WTC11 (cell line): Measurements from ENCODE around the gene SELENOI. TPM values are rescaled to one million over a fixed set of nuclear protein-coding genes. Genes with fewer than 3 reads are reported as not detected.
"Not testable (repeated sequence)": the region's sequence is repeated elsewhere in the genome, so short reads cannot be mapped to it uniquely, and the experiment has no call there.

ENCODE experiments used
- ATAC-seq: fragments of 200-7000 bp; cut with Tn5 transposase; 2 replicates; pipeline ENCODE4 v1.10.0; 2021; ENCODE audit warnings: mild to moderate bottlenecking, moderate library complexity
- CTCF ChIA-PET: fragments of 300-600 bp; sonication (Branson Sonifier 250); formaldehyde crosslinking; loops from one replicate; lab custom pipeline; 2021; ENCODE audit warnings: antibody characterized with exemption; lab: Charles Lee
- POLR2A ChIA-PET: fragments of 350-600 bp; sonication (Branson Sonifier 250); formaldehyde crosslinking; loops from one replicate; lab custom pipeline; 2021; ENCODE audit warnings: antibody characterized with exemption; lab: Charles Lee
- DNase-seq: peaks from one replicate; pipeline ENCODE4 v3.0.0; 2021; ENCODE audit warnings: low spot score
- H3K27ac Mint-ChIP-seq: 2 replicates; pipeline ENCODE4 v1.8.0; 2021; ENCODE audit warnings: mixed read lengths
- H3K27me3 Mint-ChIP-seq: 2 replicates; pipeline ENCODE4 v1.8.0; 2021; ENCODE audit warnings: low read depth, mild to moderate bottlenecking, moderate library complexity, mixed read lengths
- H3K36me3 Mint-ChIP-seq: 2 replicates; pipeline ENCODE4 v1.8.0; 2021; ENCODE audit warnings: mixed read lengths
- H3K4me1 Mint-ChIP-seq: 2 replicates; pipeline ENCODE4 v1.8.0; 2022; ENCODE audit warnings: mixed read lengths
- H3K4me3 Mint-ChIP-seq: 2 replicates; pipeline ENCODE4 v1.8.0; 2021; ENCODE audit warnings: mild to moderate bottlenecking, moderate library complexity, mixed read lengths
- H3K9me3 Mint-ChIP-seq: 2 replicates; pipeline ENCODE4 v1.8.0; 2021; ENCODE audit warnings: mixed read lengths
- ATF1 ChIP-seq: sonication (generic); formaldehyde crosslinking; IDR thresholded peaks from 2 replicates; pipeline ENCODE4 v1.8.1; 2023; ENCODE audit warnings: mild to moderate bottlenecking, moderate library complexity, missing genetic modification reagents
- ELF4 ChIP-seq: sonication (generic); formaldehyde crosslinking; IDR thresholded peaks from 2 replicates; pipeline ENCODE4 v1.8.1; 2022; ENCODE audit warnings: low read depth, mild to moderate bottlenecking, moderate library complexity, missing genetic modification reagents
- ETV6 ChIP-seq: sonication (generic); formaldehyde crosslinking; IDR thresholded peaks from 2 replicates; pipeline ENCODE4 v1.8.1; 2022; ENCODE audit warnings: mild to moderate bottlenecking, missing genetic modification reagents
- GRHL2 ChIP-seq: fragments of 250-450 bp; sonication (Bioruptor Pico); IDR thresholded peaks from 2 replicates; pipeline ENCODE4 v1.8.0; 2022; ENCODE audit warnings: mild to moderate bottlenecking, moderate library complexity; ENCODE audit not compliant: insufficient replicate concordance, severe bottlenecking
- HMGA2 ChIP-seq: fragments of 250-450 bp; sonication (Bioruptor Pico); IDR thresholded peaks from 2 replicates; pipeline ENCODE4 v1.4.0; 2021; ENCODE audit warnings: mild to moderate bottlenecking, moderate library complexity
- NFATC4 ChIP-seq: fragments of 250-450 bp; sonication (Bioruptor Pico); IDR thresholded peaks from 2 replicates; pipeline ENCODE4 v1.9.0; 2021; ENCODE audit warnings: mild to moderate bottlenecking
- NR1H2 ChIP-seq: sonication (generic); formaldehyde crosslinking; IDR thresholded peaks from 2 replicates; pipeline ENCODE4 v1.9.0; 2021; ENCODE audit warnings: mild to moderate bottlenecking, moderate library complexity, missing genetic modification reagents
- OVOL2 ChIP-seq: fragments of 250-450 bp; sonication (Bioruptor Pico); IDR thresholded peaks from 2 replicates; pipeline ENCODE4 v1.9.0; 2021; ENCODE audit warnings: mild to moderate bottlenecking, borderline replicate concordance
- SMAD4 ChIP-seq: sonication (generic); formaldehyde crosslinking; IDR thresholded peaks from 2 replicates; pipeline ENCODE4 v1.8.0; 2022; ENCODE audit warnings: mild to moderate bottlenecking, missing genetic modification reagents
- ZNF671 ChIP-seq: fragments of 250-450 bp; sonication (Bioruptor Pico); IDR thresholded peaks from 2 replicates; pipeline ENCODE4 v1.8.0; 2021; ENCODE audit warnings: mild to moderate bottlenecking
- total RNA-seq: library from RNA; stranded (reverse); gene quantifications from 3 replicates; pipeline ENCODE4 v1.2.3, GENCODE V29; 2021
- TF ChIP-seq, protein P1 (sequence below): sonication (generic); formaldehyde crosslinking; IDR thresholded peaks from 2 replicates; pipeline ENCODE4 v1.8.1; 2023; ENCODE audit warnings: mild to moderate bottlenecking, missing genetic modification reagents, moderate library complexity
- TF ChIP-seq, protein P2 (sequence below): sonication (generic); formaldehyde crosslinking; IDR thresholded peaks from 2 replicates; pipeline ENCODE4 v1.8.1; 2023; ENCODE audit warnings: mild to moderate bottlenecking, missing genetic modification reagents, borderline replicate concordance
- TF ChIP-seq, protein P3 (sequence below): sonication (generic); formaldehyde crosslinking; IDR thresholded peaks from 2 replicates; pipeline ENCODE4 v1.8.0; 2022; ENCODE audit warnings: mild to moderate bottlenecking, missing genetic modification reagents
- TF ChIP-seq, protein P4 (sequence below): sonication (generic); formaldehyde crosslinking; conservative IDR thresholded peaks from 2 replicates; pipeline ENCODE4 v1.8.1; 2022; ENCODE audit warnings: mild to moderate bottlenecking, missing genetic modification reagents
- TF ChIP-seq, protein P5 (sequence below): fragments of 250-450 bp; sonication (Bioruptor Pico); IDR thresholded peaks from 2 replicates; pipeline ENCODE4 v2.1.2; 2022; ENCODE audit warnings: mild to moderate bottlenecking, moderate library complexity
- TF ChIP-seq, protein P6 (sequence below): sonication (generic); formaldehyde crosslinking; IDR thresholded peaks from 2 replicates; pipeline ENCODE4 v1.8.0; 2023; ENCODE audit warnings: mild to moderate bottlenecking, missing genetic modification reagents
- TF ChIP-seq, protein P7 (sequence below): fragments of 250-450 bp; sonication (Bioruptor Pico); IDR thresholded peaks from 2 replicates; pipeline ENCODE4 v1.8.0; 2021; ENCODE audit warnings: mild to moderate bottlenecking
- TF ChIP-seq, protein P8 (sequence below): fragments of 250-450 bp; sonication (Bioruptor Pico); IDR thresholded peaks from 2 replicates; pipeline ENCODE4 v1.9.0; 2021; ENCODE audit warnings: mild to moderate bottlenecking

The SELENOI gene
- total RNA-seq, 1 experiment from 2014 or later = 53.1 TPM

DNA sequence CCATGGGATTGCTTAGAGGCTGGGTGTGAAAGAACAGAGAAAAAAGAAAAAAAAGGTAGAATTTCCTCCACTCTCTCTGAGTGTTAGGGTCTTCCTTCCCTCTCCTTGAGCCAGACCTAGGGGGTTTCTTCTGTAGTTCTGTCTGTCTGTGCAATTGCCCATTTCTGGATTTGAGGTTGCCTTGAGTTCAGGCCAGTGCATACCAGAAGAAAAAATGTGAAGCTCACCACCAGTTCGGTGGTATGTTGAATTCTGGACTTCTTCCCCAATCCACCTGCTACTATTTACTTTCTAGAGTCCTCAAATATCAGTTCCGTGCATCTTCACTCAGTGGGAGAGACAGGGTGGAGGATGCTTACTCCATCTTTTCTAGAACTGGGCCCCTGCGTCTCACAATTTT is 15.3 kb upstream of the SELENOI start:
- peaks cover 11% of the 10 kb centered on the region for H3K4me1 Mint-ChIP-seq
- H3K27ac Mint-ChIP-seq = no peak overlapping the region
- POLR2A ChIA-PET = no interaction called here
- no peak for DNase-seq
- H3K27me3 Mint-ChIP-seq = no peaks in the 10 kb centered on the region
- no peak overlapping the region for H3K4me3 Mint-ChIP-seq
- ATAC-seq = no peak
- TF ChIP-seq GRHL2 (CRISPR knock-in tag) (no peak), ATF1 (CRISPR knock-in tag) (no peak)
- TF ChIP-seq, protein P1, sequence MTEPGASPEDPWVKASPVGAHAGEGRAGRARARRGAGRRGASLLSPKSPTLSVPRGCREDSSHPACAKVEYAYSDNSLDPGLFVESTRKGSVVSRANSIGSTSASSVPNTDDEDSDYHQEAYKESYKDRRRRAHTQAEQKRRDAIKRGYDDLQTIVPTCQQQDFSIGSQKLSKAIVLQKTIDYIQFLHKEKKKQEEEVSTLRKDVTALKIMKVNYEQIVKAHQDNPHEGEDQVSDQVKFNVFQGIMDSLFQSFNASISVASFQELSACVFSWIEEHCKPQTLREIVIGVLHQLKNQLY (CRISPR knock-in tag) = no peak
- TF ChIP-seq, protein P2, sequence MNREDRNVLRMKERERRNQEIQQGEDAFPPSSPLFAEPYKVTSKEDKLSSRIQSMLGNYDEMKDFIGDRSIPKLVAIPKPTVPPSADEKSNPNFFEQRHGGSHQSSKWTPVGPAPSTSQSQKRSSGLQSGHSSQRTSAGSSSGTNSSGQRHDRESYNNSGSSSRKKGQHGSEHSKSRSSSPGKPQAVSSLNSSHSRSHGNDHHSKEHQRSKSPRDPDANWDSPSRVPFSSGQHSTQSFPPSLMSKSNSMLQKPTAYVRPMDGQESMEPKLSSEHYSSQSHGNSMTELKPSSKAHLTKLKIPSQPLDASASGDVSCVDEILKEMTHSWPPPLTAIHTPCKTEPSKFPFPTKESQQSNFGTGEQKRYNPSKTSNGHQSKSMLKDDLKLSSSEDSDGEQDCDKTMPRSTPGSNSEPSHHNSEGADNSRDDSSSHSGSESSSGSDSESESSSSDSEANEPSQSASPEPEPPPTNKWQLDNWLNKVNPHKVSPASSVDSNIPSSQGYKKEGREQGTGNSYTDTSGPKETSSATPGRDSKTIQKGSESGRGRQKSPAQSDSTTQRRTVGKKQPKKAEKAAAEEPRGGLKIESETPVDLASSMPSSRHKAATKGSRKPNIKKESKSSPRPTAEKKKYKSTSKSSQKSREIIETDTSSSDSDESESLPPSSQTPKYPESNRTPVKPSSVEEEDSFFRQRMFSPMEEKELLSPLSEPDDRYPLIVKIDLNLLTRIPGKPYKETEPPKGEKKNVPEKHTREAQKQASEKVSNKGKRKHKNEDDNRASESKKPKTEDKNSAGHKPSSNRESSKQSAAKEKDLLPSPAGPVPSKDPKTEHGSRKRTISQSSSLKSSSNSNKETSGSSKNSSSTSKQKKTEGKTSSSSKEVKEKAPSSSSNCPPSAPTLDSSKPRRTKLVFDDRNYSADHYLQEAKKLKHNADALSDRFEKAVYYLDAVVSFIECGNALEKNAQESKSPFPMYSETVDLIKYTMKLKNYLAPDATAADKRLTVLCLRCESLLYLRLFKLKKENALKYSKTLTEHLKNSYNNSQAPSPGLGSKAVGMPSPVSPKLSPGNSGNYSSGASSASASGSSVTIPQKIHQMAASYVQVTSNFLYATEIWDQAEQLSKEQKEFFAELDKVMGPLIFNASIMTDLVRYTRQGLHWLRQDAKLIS (CRISPR knock-in tag) = no peak
- TF ChIP-seq, protein P3, sequence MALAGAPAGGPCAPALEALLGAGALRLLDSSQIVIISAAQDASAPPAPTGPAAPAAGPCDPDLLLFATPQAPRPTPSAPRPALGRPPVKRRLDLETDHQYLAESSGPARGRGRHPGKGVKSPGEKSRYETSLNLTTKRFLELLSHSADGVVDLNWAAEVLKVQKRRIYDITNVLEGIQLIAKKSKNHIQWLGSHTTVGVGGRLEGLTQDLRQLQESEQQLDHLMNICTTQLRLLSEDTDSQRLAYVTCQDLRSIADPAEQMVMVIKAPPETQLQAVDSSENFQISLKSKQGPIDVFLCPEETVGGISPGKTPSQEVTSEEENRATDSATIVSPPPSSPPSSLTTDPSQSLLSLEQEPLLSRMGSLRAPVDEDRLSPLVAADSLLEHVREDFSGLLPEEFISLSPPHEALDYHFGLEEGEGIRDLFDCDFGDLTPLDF (CRISPR knock-in tag) = no peak
- TF ChIP-seq, protein P4, sequence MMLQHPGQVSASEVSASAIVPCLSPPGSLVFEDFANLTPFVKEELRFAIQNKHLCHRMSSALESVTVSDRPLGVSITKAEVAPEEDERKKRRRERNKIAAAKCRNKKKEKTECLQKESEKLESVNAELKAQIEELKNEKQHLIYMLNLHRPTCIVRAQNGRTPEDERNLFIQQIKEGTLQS = no peak
- TF ChIP-seq, protein P5, sequence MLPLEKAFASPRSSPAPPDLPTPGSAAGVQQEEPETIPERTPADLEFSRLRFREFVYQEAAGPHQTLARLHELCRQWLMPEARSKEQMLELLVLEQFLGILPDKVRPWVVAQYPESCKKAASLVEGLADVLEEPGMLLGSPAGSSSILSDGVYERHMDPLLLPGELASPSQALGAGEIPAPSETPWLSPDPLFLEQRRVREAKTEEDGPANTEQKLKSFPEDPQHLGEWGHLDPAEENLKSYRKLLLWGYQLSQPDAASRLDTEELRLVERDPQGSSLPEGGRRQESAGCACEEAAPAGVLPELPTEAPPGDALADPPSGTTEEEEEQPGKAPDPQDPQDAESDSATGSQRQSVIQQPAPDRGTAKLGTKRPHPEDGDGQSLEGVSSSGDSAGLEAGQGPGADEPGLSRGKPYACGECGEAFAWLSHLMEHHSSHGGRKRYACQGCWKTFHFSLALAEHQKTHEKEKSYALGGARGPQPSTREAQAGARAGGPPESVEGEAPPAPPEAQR (CRISPR knock-in tag) = no peak
- CTCF ChIA-PET = interaction anchor here (0.5 to 1.8 kb wide), 8 partner anchors 8 to 172 kb away, joined by 3 to 6 read pairs (median 3); no protein-coding TSS in a partner anchor
- H3K9me3 Mint-ChIP-seq = no peaks in the 10 kb centered on the region
- H3K36me3 Mint-ChIP-seq = no peaks in the 10 kb centered on the region

DNA sequence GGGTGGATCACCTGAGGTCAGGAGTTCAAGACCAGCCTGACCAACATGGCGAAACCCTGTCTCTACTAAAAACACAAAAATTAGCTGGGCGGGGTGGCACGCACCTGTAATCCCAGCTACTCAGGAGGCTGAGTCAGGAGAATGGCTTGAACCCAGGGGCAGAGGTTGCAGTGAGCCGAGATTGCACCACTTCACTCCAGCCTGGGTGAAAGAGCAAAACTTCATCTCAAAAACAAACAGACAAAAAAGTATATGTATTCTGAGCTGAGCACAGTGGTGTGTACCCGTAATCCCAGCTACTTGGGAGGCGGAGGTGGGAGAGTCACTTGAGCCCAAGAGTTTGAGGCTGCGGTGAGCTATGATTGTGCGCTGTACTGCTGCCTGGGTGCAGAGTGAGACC is 14.6 kb upstream of the SELENOI start:
- ATAC-seq, POLR2A ChIA-PET, H3K27me3 Mint-ChIP-seq, H3K36me3 Mint-ChIP-seq, H3K27ac Mint-ChIP-seq, H3K4me3 Mint-ChIP-seq, DNase-seq, H3K9me3 Mint-ChIP-seq: not testable (repeated sequence)
- CTCF ChIA-PET = interaction anchor here (0.8 to 1.8 kb wide), 3 partner anchors 15 to 171 kb away, joined by 3 to 6 read pairs (median 3); no protein-coding TSS in a partner anchor
- H3K4me1 Mint-ChIP-seq = peaks cover 11% of the 10 kb centered on the region

DNA sequence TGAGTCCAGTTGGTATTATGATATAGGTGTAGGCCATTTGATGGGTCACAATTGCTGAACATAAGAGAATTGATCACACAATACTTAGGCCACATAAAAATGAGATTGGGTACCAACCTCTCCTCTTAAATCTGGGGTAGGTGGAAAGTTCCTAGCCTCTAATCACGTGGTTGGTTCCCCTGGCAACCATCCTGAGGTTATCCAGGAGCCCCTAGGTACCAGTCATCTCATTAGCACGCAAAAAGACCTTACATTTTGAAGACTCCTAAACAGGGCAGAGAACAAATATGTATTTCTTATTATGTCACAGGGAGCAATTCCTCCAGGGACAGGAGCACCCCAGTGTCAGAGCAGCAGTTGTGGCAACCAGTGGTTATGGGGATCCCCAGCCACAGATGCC is 12.7 kb upstream of the SELENOI start:
- CTCF ChIA-PET = interaction anchor here (1.0 kb wide), 1 partner anchor 17 kb away, joined by 3 read pairs; no protein-coding TSS in a partner anchor
- DNase-seq (no peak), ATAC-seq (no peak)
- H3K36me3 Mint-ChIP-seq = no peaks in the 10 kb centered on the region
- no peaks in the 10 kb centered on the region for H3K9me3 Mint-ChIP-seq
- no peak overlapping the region for H3K27ac Mint-ChIP-seq
- H3K4me1 Mint-ChIP-seq = peaks cover 11% of the 10 kb centered on the region
- no peak overlapping the region for H3K4me3 Mint-ChIP-seq
- H3K27me3 Mint-ChIP-seq = no peaks in the 10 kb centered on the region; the same call in 1 of the 2 replicates
- POLR2A ChIA-PET = interaction anchor here (1.5 kb wide), 1 partner anchor 12 kb away, joined by 4 read pairs; the partner anchor contains the start of gene SELENOI
- TF ChIP-seq, protein P6, sequence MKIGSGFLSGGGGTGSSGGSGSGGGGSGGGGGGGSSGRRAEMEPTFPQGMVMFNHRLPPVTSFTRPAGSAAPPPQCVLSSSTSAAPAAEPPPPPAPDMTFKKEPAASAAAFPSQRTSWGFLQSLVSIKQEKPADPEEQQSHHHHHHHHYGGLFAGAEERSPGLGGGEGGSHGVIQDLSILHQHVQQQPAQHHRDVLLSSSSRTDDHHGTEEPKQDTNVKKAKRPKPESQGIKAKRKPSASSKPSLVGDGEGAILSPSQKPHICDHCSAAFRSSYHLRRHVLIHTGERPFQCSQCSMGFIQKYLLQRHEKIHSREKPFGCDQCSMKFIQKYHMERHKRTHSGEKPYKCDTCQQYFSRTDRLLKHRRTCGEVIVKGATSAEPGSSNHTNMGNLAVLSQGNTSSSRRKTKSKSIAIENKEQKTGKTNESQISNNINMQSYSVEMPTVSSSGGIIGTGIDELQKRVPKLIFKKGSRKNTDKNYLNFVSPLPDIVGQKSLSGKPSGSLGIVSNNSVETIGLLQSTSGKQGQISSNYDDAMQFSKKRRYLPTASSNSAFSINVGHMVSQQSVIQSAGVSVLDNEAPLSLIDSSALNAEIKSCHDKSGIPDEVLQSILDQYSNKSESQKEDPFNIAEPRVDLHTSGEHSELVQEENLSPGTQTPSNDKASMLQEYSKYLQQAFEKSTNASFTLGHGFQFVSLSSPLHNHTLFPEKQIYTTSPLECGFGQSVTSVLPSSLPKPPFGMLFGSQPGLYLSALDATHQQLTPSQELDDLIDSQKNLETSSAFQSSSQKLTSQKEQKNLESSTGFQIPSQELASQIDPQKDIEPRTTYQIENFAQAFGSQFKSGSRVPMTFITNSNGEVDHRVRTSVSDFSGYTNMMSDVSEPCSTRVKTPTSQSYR = no peak
- TF ChIP-seq ELF4 (no peak), HMGA2 (no peak), ETV6 (CRISPR knock-in tag) (no peak), ZNF671 (CRISPR knock-in tag) (no peak), SMAD4 (CRISPR knock-in tag) (no peak), NFATC4 (no peak), NR1H2 (no peak), OVOL2 (CRISPR knock-in tag) (no peak)
- TF ChIP-seq, protein P7, sequence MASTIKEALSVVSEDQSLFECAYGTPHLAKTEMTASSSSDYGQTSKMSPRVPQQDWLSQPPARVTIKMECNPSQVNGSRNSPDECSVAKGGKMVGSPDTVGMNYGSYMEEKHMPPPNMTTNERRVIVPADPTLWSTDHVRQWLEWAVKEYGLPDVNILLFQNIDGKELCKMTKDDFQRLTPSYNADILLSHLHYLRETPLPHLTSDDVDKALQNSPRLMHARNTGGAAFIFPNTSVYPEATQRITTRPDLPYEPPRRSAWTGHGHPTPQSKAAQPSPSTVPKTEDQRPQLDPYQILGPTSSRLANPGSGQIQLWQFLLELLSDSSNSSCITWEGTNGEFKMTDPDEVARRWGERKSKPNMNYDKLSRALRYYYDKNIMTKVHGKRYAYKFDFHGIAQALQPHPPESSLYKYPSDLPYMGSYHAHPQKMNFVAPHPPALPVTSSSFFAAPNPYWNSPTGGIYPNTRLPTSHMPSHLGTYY (CRISPR knock-in tag) = no peak
- TF ChIP-seq, protein P8, sequence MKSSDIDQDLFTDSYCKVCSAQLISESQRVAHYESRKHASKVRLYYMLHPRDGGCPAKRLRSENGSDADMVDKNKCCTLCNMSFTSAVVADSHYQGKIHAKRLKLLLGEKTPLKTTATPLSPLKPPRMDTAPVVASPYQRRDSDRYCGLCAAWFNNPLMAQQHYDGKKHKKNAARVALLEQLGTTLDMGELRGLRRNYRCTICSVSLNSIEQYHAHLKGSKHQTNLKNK (CRISPR knock-in tag) = no peak
